HG03558 (cell line): ENCODE measurements around the gene RBMY1J.
"Not testable (repeated sequence)": the region's sequence is repeated elsewhere in the genome, so short reads cannot be mapped to it uniquely, and the experiment has no call there.

Source experiments
- ATAC-seq: cut with Tn5 transposase; IDR thresholded peaks from one replicate; pipeline ENCODE4 v1.9.1; 2021; ENCODE audit warnings: moderate number of reproducible peaks; ENCODE audit not compliant: unreplicated experiment; ENCODE audit errors: extremely low read depth

The RBMY1J gene

DNA sequence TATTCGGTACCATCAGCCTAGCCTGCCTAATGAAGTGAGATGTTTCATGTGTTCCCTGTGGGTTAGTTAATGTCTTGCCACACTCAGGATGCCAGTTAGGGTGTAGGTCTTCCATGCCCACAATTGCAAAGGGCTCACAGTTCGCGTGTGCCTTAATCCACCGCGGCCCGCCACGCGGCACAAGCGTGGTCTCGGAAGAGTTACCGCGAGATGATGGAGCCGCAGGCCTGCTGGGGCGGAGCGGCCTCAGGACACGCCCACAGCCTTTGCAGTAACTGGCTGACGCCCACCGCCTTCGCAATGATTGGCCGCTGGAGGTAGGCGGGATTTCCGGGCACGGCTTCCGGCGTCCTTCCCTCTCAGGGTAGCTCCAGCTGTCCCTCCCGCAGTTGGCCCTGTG, at the start of gene RBMY1J:
Gene RBMY1J (plus strand): TSS at position 301 of the 400 bp plus-strand sequence. CDS start 2,038 bp downstream, outside the sequence.
- ATAC-seq, result not testable (repeated sequence)

DNA sequence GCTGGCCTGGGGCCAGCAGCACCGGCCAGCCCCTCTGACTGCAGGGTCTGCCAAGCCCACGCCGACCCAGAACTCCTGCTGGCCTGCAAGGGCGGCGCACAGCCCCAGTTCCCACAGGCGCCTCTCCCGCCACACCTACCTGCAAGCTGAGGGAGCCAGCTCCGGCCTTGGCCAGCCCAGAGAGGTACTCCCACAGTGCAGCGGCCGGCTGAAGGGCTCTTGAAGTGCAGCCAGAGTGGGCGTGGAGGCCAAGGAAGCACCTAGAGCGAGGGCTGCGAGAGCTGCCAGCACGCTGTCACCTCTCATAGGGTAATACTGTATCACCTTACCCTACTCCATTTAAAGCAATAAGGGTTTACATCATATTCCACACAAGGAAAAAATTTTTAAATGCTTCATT, 35.8 kb upstream of the RBMY1J start:
- ATAC-seq, result no peak

- ATAC-seq, result no peak
Observed at GRCh38 chrY:22370623-22371022, 32.6 kb upstream of the RBMY1J start.

GRCh38 chrY:22373494-22373893, 29.7 kb upstream of the RBMY1J start:
- no peak for ATAC-seq

DNA sequence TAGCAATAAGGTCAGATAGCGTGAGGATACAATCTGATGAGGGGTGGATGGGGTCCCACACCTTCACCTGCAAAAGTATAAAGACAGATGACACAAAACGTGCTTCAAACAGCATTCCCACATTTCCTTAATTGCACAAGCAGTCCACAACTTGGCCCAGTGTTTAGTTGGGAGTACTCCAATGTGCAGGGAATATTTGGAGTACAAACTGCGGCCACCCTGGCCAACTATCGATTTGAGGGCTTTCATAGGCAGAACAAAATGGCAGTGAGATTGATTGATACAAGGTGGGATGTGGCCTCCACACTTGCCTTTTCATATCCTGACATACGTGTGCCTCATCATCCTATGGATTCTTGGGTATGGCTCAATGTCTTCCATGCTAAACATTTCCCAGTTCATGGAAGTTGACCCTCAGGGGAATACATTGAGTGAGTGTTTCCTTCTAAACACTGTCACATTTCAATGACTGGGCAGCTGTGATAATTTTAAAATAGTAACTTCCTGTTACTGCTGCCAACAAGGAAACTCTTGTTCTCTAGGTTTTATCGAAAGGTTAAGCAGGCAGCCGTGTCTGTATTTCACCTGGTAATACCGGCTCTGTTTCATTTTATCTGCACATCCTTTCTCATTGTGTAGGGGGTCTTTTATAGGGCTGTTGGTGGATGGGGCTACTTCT, 41.6 kb downstream of the RBMY1J start:
- ATAC-seq, result not testable (repeated sequence)

DNA sequence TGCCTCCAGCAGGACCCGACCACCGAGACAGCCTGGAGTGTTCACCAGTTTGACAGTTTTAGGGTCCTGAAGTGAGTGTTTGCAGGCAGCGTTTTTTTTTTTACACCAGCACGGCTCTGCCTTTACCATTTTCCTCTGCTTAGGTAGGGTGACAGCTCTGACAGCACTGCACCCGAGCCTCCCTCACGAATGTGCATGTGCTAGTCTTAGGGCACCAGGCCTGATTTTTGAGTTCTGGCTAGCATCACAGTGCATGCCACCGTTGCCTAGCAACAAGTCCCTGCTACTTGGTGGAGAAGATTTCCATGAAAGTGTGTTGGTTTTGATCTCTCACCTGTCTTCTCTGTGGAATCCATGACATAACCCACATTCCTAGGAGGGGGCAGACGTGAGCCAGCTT, 52.3 kb downstream of the RBMY1J start:
- not testable (repeated sequence) for ATAC-seq

GRCh38 chrY:22461962-22462361, 58.8 kb downstream of the RBMY1J start:
- not testable (repeated sequence) for ATAC-seq
